Stimulated activated CD4-positive, alpha-beta T cell treated with anti-CD3 and anti-CD28 coated beads, Interleukin-15, amount 100 ng/mL, for 48 hours (primary cell): ENCODE data around the gene ARFRP1.
A peak's percentile ranks its signal among the peaks of the same experiment; 100 is the strongest.
"Not testable (repeated sequence)": the region's sequence is repeated elsewhere in the genome, so short reads cannot be mapped to it uniquely, and the experiment has no call there.

Source experiments
- DNase-seq, 2 donors: peaks; one replicate each; pipeline ENCODE4 v3.0.0-alpha.2; 2020; ENCODE audit warnings: low read depth in 2 of 2

Gene ARFRP1

DNA sequence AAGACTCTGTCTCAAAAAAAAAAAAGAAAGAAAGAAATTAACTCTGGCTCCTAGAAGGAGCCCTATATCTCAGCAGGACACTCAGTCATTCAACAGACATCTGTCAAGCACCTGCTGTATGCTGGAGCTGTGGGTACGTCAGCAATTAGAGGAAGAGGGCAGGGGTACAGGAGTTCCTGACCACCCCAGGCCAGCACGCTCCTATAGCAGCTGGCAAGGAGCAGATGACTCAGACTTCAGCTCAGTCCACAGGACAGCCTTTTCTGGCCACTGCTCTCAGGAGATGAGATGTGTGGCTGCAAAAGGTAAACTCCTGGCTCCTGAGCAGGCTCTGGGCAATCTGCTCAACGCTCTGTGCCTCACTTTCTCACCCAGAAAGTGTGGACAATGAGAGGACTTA lies 51.3 kb downstream of the ARFRP1 start:
- DNase-seq: no peak

DNA sequence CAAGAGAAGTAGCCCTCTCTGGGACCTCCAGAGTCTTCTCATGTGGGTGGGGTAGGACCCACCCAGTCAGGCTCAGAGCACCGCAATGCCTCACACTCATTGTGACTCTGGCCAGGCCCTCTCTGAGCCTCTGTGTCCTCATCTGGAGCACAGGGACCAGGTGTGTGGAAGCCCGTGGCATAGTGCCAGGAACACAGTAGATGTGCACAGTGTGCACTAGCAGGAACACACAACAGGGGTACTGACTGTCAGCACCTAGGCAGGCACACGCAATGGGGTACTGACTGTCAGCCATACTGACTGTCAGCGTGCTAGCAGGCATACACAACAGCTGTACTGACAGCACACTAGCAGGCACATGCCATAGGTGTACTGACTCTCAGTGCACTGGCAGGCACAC lies 52.5 kb downstream of the ARFRP1 start:
- no peak for DNase-seq

DNA sequence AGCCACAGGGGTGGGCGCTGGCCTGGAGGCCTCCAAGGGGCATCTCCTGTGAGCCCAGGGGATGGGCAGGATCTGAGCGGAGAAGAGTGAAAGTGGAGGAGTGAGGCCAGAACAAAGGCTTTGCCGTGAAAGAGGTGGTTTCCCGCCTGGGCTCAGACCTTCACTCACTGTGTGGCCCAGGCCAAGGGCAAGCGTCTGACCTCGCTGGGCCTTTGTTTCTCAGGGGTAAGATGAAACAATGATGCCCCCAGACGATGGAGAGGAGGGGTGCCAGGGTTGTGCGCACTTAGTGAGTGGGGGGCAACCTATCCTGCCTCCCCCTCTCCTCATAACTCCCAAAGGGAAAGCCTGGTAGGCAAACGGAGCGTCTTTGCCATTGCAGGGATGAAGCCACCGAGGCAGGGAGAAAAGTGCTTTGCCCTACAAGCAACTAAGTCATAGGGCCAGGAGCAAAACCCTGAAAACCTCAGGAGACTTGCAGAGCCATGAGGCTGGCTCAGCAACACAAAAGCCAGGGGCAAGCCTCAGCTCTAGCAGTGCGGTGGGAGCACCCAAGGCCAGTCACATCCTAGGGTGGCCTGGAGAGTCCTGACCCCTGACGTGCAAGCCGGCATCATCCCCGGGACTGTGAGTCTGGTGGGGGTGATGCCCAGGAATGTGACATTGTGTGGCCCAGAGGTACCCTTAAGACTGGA lies 53.7 kb downstream of the ARFRP1 start:
- DNase-seq: no peak

DNA sequence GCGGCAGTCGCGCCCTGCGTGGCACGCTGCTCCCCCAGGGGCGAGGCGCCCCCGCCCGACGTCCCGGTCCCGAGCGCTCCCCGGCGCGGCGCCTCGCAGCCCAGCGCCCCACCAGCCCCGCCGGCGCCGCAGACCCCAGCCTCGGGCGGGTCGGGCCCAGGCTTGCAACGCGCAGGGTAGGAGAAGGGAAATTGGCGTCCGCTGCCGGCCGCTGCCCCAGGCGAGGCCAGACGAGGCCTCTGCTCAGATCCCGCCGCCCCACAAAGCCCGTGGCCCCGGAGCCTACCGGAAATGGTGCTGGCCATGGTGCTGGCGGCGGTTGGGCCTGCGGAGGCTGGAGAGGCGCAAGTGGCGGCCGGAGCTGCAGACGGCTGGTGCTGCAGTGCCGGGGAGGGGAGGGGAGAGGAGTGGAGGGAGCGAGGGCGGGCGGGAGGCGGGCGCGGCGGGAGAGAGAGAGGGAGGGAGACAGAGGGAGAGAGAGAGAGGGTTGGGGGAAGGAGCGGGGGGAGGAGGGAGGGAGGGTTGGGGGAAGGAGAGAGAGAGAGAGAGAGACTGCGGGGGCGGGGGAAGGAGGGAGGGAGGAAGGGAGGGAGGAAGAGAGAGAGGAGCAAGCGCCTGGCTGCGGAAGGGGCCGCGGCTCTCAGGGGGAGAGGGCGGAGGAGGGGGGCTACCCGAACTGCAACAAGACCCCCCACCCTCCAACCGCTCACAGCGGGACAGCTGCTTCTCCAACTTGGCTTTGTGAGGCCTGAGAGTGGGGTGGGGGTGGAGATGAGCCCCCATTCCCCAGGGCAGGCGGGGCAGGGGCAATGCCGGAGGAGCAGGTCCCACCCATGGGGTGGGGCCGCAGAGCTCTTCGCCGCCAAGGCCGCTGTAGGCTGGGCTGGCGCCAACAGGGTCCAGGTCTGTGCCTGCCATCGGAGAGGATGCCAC lies 54.5 kb downstream of the ARFRP1 start, which contains the start of gene STMN3:
TSS of gene STMN3 (minus strand) at position 384 of the 933 bp plus-strand sequence. CDS start at position 305, 79 bp downstream.
- peak; percentile 48 to 63 for DNase-seq

DNA sequence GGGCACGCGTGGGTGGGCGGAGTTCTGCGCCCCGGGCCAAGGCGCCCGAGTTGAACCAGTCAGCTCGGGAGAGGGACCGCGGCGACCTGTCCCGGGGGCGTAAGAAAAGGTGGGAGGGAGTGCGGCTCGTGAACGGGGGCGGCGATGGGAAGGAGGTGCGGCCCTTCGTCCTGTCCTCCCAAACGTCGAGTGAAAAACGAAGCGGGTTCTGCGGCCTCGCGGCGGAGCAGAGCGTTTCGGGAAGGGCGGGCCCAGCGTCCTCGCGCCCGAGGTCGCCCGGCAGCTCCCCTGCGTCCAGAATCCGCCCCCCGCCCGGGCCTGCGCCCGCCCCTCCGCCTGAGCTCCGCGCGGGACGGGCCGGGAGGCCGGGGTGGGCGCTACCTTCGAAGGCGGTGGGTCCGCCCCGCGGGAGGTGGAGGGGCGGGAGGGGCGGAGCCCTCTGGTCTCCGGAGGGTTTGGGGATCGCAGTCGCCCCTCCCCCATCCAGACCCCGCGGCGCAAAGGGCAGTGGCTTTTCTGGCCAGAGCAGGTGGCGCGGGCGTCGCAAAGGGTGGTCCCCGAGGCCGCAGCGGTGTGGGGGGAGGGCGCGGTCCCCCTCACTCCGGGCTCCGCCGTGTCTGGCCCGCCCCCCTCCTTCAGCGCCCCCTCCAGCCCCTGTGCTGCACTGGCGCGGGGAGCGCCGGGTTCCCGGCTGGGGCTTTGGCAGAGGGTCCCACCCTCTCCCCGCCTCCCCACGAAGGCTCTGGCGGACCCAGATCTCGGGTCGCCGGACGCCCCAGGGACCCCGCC lies 55.4 kb downstream of the ARFRP1 start:
- no peak for DNase-seq

DNA sequence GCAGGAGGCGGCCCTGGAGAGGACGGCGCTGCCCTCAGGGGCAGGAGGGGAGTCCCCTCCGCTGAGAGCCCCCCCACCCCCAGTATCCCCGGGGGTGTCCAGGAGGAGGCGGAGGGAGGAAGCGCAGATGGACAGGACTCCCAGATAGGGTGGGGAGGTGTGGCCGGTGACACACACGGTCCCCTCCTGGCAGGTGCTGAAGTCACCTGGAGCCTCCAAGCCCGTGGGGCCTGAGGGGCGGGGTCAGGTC lies 55.9 kb downstream of the ARFRP1 start:
- no peak for DNase-seq

DNA sequence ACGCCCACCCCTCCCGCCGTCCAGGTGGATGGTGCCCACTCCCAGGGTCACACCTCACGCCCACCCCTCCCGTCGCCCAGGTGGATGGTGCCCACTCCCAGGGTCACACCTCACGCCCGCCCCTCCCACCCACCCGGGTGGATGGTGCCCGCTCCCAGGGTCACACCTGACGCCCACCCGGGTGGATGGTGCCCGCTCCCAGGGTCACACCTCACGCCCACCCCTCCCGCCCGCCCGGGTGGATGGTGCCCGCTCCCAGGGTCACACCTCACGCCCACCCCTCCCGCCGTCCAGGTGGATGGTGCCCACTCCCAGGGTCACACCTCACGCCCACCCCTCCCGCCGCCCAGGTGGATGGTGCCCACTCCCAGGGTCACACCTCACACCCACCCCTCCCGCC lies 57.3 kb downstream of the ARFRP1 start:
- DNase-seq: not testable (repeated sequence)

DNA sequence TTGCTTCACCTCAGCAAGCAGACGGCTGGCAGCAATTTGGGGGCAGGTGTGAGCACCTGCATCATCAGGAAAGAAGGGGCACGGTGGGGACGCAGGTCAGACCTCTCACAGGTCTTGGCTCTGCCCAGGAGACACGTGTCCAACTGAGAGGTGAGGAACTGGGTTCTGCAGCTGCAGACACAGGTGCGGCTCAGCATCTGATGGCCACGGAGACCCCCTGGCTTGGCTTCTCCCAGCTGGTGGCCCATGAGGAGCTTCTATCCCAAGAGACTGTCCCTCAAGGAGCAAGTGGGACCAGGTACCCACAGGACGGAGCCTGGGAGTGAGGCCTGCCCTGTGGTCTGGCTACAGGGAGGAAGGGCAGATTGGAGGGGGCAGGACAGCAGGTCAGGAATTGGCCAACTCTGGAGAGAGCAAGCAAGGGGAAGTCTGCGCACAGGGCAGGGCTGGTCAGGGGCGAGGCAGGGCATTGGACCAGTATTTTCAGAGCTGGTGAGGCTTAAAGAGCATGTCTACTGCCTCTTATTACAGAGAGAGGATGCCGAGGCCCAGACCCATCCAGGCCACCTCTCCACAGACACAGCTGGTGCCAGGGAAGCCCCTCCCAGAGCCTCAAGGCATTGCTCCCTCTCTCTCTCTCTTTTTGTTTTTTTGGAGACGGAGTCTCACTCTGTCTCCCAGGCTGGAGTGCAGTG lies 58.7 kb downstream of the ARFRP1 start:
- no peak for DNase-seq
